GDM1 (cell line): ENCODE results near the gene FANCE.
"Not testable (repeated sequence)": the region's sequence is repeated elsewhere in the genome, so short reads cannot be mapped to it uniquely, and the experiment has no call there.

Experiments used
- DNase-seq: peaks from one replicate; lab custom pipeline; 2025; lab: John Stamatoyannopoulos, UW

Gene FANCE

DNA sequence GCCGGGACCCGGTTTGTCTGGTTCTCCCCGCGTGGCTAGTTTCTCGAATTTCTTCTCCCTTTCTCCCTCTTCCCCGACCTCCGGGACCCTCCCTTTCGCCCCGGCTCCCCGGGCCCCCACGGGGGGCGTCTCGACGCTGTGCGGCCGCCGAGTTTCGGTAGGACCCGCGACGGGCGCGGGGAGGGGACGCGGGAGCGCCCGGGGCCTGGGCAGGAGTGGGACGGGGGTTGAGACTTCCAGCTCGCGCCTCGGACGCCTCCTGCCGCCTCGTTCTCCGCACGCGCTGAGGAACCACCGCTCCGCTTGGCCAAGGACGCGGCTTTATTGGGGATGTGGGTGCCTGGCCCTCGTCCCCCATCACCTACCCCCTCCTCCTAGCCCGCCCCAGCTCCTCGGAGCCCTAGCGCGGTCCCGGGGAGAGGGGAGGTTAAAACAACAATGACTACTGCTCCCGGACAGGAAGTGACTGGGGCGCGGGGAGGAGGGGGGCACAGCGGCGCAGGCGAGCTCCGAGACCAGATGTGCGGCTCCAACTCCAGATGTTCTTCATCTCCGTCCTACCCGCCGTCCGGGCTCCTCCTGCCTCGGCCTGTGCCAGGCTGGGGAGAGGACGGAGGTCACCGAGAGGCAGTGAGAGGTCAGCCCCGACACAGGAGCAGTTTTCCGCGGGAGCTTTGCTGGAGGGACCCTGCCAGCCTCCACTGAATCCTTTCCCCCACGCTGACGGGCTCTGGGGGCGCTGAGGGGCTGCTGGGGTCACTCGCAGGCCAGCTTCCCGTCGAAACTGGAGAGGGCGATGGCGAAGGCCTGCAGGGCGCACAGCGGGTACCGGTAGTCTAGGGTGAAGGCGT is 45.7 kb downstream of the FANCE start:
- DNase-seq, result no peak

DNA sequence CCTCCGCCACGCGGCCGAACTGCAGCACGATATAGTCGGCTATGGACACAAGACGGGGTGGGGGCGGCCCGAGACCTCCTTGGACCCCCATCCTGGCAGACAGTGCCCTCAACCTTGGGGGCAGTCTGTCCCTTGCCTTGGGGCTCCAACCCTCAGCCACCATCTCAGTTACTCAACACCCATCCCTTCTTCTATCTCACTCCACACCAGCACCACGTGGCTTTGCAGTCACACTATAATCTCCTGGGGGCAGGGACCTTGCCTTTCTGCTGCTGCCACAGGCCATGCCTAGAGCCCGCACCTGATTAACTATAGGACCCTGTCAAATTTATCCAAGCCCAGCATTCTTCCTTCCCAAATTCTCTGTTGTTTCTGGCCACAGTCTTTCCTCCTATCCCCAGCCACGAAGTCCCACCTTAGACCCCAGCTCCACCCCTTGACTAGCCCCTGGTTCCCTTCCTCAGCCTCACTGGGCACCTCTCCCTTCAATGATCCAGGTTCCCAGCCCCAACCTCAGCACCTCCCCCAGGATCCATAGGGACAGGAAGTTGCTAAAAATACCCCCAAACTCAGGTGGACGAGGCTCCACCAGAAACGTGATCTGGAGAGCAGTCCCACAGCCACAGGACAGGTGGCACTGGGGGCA is 46.4 kb downstream of the FANCE start:
- no peak for DNase-seq

DNA sequence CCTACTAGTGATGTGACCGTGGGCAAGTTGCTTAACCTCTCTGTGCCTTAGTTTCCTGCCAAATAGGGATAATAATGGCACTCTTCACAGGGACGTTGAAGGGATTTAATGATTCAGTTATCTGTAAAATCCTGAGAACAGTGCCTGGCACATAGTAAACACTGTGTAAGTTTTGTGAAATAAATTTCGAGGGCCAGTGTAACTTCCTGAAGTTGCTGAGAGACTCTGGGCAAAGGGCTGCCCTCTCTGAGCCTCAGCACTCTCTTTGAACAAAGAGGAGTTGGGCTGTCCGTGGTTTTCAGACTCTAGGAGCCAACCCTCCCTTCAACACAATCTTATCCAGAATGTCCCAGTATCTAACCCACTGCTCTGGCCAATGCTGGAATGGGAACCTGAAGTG is 47.2 kb downstream of the FANCE start:
- no peak for DNase-seq

DNA sequence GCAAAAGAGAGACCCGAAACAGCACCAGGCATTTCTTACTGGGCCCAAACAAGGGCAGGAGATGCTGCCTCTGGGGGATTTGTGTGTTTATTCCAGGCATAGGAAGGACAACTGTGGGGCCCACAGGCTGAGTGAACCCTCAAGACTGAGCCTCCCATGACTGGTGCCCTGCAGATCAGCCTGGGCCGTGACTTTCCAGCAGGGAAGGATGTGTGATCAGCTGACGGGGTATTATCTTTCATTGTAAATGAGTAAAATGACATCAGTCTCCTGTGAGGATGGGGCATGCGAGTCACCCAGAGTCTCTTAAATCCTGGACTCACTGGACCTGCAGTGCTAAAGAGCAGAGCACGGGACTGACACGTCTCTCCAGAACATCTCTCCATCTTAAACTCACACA is 48.6 kb downstream of the FANCE start:
- DNase-seq, result no peak

DNA sequence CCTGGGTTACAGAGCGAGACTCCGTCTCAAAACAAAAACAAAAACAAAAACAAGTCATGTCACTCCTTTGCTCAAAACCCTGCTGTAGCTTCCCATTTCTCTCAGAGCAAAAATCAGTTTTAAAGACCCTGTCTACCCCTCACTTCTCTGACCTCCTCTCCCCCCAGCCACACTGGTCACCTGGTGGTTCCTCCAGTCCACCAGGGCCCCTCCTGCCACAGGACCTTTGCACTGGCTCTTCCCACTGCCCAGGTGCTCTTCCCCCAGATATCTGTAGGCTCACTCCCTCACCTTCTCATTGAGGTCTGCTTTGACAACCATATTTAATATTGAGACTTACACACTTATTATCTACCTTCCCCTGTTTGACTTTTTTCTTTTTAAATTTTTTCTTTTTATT is 49.6 kb downstream of the FANCE start:
- no peak for DNase-seq

DNA sequence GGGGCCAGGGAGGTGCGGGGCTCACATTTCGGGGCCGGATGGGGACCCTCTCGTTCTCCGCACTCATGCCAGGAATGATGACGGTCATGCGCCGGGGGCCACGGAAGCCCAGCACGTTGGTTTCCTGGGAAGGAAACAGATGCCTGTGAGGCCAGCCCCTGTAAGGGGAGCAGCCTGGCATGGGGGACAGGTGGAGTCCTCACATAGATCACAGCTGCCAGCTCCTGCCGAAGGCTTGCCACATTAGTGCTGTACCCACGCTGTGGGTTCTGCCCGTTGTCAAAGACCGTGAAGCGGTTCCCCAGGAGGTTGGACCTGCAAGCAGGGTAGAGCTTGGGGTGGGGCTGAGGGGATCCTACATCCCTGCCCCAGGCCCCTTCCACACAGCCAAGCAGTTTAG is 51.4 kb downstream of the FANCE start:
- no peak for DNase-seq

DNA sequence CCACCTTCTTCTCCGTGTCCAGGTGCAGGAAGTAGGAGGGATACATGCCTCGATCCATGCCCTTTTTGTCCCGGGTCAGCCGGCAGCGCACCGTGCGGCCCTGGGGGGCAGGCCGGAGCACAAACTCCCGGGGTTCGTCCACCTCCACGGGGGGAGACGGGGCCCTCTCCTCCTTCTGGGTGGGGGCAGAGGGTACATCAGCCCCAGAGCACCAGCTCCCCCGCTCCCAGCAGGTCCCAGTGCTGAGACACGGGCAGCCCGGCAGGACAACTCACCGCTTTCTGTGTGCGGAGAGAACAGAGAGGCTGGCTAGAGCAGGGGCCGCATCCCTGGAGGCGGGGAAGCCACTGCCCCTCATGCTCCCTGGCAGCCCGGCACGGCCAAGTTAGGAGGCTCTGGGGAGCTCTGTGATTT is 53.9 kb downstream of the FANCE start:
- DNase-seq, result no peak

DNA sequence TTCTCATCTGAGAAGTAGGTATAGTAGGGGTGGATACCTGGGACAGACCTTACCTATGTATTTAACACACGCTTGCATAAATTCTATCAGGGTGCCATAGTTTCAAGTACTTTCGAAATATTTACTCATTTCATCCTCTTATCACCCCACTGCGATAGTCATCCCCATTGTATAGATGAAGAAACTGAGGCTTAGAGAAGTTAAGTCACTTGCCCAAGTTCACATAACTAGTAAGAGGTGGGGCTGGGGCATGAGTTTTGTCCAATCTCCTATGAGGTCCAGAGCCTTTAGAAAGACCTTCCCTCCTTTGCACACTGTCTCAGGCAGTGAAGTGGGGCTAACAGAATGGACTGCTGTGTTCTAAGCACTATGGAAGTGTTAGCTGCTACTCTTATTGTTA is 54.4 kb downstream of the FANCE start:
- DNase-seq, result no peak

DNA sequence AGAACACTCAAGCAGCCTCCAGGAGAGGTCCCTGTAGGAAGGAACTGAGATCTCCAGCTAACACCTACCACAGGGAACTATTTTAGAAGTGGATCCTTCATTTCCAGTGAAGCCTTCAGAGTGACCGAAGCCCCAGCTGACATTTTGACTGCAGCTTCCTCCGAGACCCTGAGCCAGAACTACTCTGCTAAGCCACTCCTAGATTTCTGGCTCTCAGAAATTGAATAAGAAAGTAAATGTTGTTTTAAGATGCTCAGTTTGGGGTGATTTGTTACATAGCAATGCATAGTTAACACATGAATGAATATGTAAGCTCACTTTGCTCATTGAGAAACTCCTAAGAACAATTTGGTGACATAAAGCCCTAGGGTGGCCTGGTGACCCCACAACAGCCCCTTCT is 55.1 kb downstream of the FANCE start:
- DNase-seq, result no peak

DNA sequence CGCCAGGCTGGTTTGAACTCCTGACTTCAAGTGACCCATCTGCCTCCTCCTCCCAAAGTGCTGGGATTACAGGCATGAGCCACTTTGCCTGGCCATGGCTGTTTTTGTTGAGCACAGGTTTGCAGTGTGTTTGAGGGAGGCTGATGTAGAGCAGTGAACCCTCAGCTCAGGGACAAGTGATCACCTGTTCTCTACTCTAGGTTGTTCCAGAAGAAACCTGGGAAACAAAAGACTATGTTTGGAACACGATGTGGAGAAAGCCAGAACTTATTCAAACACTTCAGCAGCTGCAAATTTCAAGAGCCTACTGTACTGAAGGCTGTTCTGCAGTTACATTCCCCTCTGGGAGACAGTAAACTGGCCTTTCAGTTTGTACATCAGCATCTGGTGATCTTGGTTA is 55.9 kb downstream of the FANCE start:
- no peak for DNase-seq

DNA sequence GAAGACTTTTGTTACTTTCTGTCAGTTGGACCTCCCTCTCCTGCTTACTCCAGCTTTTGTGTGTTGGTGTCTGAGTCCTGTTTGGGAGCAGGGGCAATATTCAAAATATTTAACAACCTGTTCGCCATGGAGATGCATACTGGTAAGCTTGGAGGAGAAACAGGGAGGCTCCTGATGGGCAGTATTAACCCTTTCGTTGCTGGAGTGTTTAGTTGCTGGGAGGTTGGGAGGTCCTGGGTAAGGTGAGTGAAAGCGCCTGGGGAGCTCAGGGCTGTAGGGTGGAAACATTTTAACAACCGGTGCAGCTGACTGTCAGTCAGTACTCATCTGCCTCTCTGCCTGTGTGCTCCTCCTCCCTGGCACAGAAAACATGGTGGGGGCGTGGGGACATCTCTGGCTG is 56.4 kb downstream of the FANCE start:
- DNase-seq, result no peak

DNA sequence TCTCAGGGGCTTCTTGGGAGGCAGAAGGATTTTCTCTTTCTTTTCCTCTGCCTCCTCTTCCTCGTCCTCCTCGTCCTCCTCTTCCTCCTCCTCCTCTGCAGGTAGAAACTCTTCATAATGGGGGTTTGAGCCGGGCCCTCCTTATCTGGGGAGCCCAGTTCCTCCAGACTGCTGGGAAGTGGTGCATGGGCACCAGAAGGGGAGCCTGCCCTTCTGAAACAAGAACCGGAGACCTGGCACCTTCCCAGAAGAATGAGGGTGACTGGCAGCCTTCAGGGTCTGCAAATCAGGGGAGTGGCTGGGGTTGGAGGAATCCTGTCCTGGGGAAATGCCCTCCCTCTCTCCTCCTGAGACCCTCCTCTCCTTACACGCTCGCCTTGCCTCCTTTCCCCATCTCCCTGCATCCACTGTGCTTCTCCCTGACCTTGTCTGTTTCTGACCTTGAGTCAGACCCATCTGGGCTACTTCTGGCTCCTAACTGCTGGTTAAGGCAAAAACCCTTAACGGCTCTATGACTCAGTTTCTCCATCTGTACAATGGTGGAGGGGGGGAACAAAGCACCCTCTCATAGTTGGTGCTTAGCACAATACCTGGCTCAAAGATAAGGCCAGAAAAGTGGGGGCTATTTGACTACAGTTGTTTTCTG is 58.9 kb downstream of the FANCE start:
- no peak for DNase-seq

DNA sequence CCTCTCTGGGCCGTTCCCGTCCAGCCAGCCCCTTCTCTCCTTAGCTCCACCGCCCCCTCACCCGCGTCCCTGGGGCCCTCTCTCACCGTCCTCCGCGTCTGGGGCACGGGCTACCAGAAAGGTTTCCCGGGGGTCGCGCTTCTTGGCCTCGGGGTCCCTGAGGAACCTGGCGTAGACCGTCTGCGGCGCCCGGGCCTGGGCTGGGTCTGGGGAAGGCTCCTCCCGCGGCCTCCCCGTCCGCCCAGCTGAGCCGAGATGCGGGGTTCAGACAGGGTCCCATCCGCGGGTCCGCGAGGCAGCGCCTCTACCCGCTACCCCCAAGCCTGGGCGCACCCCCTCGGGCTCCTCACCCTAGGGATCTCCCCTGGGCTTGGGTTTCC is 59.4 kb downstream of the FANCE start:
- DNase-seq, result no peak

DNA sequence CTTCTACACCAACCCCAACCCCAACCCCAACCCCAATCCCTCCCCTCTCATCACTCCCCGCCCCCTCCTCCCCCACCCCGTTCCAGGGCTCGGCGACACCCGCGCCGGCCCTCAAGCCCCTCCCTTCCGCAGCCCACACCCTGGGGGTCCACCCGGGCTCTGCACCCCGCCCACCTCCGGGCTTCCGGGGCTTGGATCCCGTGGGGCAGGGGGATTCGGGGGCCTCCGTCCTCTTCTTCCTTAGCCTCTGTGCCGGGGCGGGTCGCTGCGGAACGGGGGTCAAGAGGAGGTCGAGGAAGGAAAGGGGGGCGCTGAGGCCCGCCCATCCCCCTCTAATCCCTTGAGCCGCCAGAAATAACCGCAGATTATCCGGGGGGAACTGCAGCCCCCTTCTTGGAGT is 59.9 kb downstream of the FANCE start:
- no peak for DNase-seq

DNA sequence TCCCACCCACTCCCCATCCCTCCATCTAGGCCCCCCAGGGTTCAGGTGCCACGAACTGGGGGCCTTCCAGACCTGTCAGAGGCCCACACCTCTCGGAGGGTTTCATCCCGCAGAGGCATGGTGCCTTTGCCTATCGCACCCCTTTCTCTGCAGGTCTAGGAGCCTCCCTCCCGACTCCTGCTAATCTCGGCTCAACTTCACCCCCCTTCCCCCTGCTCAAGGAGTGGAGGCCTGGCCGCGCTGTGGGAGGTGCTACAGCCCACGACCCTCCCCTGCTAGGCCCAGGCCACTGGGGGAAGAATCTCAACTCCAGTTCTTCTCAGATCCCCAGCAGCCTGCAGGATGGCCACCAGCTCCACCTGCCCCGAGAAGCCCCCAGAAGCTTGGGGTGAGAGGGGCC is 60.6 kb downstream of the FANCE start, which contains the start of gene TULP1:
Gene TULP1, minus strand, starts transcription at position 157 of the 400 bp plus-strand sequence. Its CDS starts 38 bp downstream, at position 119.
- no peak for DNase-seq

DNA sequence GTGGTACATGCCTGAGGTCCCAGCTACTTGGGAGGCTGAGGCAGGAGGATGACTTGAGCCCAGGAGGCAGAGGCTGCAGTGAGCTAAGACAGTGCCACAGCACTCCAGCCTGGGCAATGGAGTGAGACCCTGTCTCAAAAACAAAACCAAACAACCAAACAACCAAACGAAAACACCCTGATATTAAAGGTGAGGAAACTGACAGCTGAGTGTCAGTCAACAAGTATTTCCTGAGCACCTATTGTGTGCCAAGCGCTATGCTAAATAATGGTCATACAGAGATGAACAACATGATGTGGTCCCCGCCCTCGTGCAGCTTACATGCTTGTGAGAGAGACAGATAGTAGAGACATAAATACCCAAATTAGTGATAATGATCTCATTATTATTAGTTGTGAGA is 62.4 kb downstream of the FANCE start:
- no peak for DNase-seq

DNA sequence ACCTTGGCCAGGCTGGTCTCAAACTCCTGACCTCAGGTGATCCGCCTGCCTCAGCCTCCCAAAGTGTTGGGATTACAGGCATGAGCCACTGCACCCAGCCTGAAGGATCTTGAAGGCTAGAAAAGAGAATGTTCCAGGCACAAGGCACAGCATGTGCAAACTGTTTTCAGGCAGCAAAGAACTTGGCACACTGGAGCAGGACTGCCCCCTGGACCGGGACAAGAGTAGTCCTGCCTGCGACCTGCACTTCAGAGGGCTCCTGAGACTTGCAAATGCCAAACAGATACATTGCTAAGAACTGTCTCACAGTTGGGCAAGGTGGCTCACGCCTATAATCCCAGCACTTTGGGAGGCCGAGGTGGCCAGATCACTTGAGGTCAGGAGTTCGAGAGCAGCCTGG is 63.8 kb downstream of the FANCE start:
- DNase-seq, result not testable (repeated sequence)
